Activated T-cell treated with anti-CD3 and anti-CD28 coated beads, Interleukin-2, amount 50 U/mL, for 72 hours (primary cell): Measurements from ENCODE around the gene RPL18A. TPM values are rescaled to one million over a fixed set of nuclear protein-coding genes. Genes with fewer than 3 reads are reported as not detected.

Experiments used
- ATAC-seq, 2 donors: fragments of 150-1000 bp; cut with Tn5 transposase; replicated peaks in 1 of 2; 2 replicates each; pipeline ENCODE4 v1.10.0; 2021; ENCODE audit warnings: moderate library complexity in 2 of 2, mild to moderate bottlenecking in 1 of 2
- DNase-seq, 2 donors: peaks; one replicate each; pipeline ENCODE4 v3.0.0; 2021 to 2022; ENCODE audit warnings: mixed read lengths in 1 of 2
- H3K27ac Mint-ChIP-seq: one replicate; pipeline ENCODE4 v1.8.0; 2022; ENCODE audit warnings: mild to moderate bottlenecking, moderate library complexity, mixed read lengths
- H3K27me3 Mint-ChIP-seq: one replicate; pipeline ENCODE4 v1.8.0; 2022; ENCODE audit warnings: low read depth, mixed read lengths
- H3K36me3 Mint-ChIP-seq, 2 donors: one replicate each; pipeline ENCODE4 v1.8.0; 2022; ENCODE audit warnings: mixed read lengths in 2 of 2, mild to moderate bottlenecking in 1 of 2; ENCODE audit not compliant: insufficient read depth in 2 of 2
- H3K4me1 Mint-ChIP-seq: one replicate; pipeline ENCODE4 v1.8.0; 2022; ENCODE audit warnings: low read depth, mixed read lengths
- H3K4me3 Mint-ChIP-seq, 2 donors: one replicate each; pipeline ENCODE4 v1.8.0; 2022; ENCODE audit warnings: mild to moderate bottlenecking in 2 of 2, mixed read lengths in 2 of 2, moderate library complexity in 2 of 2
- H3K9me3 Mint-ChIP-seq, 2 donors: one replicate each; pipeline ENCODE4 v1.8.0; 2022; ENCODE audit warnings: mixed read lengths in 2 of 2
- total RNA-seq, 2 donors: library from RNA; stranded (reverse); gene quantifications; one replicate each; pipeline ENCODE4 v1.2.3, GENCODE V29; 2022

The RPL18A gene
- total RNA-seq, result 1,000 to 10,000 TPM; 2,983 to 3,463 TPM

DNA sequence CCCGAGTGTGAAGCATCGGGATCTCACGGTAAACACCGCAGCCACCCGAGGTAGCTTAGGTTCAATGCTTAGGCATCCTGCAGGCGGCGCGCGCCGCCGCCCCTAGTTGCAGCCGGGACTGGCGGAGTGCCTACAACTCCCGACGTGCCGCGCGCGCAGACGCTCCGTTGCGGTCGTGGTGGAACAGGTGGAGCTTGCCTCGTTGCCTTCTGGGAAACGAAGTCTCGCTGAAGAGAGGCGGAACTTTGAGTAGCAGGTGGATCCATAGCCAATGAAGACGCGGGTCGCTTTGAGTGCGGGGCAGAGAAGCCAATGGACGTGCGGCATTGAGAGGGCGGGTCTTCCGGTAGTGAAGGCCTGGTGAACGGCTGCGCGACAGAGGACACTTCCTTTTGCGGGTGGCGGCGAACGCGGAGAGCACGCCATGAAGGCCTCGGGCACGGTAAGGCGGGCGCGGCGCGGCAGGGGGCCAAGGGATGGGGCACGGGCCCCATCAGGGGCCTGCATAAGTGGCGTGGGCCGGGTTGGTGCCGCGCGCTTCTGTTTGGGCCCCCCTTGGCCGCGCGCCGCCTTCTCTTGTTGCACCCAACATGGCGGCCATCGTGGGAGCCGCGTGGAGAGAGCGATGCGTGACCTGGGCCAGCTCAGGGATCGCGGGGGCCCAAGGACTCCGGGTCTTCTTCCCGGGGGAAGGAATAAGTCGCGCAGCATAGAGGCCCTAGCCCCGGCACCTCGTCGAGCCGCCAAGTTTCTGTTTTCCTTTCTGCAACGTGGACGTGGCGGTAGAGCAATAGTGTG, at the start of gene RPL18A:
TSS of gene RPL18A (plus strand) at position 378 of the 798 bp plus-strand sequence. CDS start at position 425, 47 bp downstream.
- peak within 1 kb of the TSS; percentile 94 for H3K27ac Mint-ChIP-seq
- no peaks in the 10 kb centered on the region for H3K9me3 Mint-ChIP-seq
- H3K36me3 Mint-ChIP-seq, result peaks cover 14 to 17% of the 10 kb centered on the region in 2 donors
- ATAC-seq (peak; percentile 94), DNase-seq (peak; percentile 97 to 99)
- peak within 1 kb of the TSS; percentile 86 to 91 for H3K4me3 Mint-ChIP-seq
- peaks cover 38% of the 10 kb centered on the region for H3K4me1 Mint-ChIP-seq
- H3K27me3 Mint-ChIP-seq, result no peaks in the 10 kb centered on the region

GRCh38 chr19:17811103-17811502, 48.6 kb upstream of the RPL18A start:
- no peak for ATAC-seq
- H3K27ac Mint-ChIP-seq, result no peak overlapping the region
- H3K4me1 Mint-ChIP-seq, result peaks cover 13% of the 10 kb centered on the region
- no peaks in the 10 kb centered on the region for H3K9me3 Mint-ChIP-seq
- DNase-seq, result no peak
- no peaks in the 10 kb centered on the region for H3K36me3 Mint-ChIP-seq
- no peaks in the 10 kb centered on the region for H3K27me3 Mint-ChIP-seq
- H3K4me3 Mint-ChIP-seq, result no peak overlapping the region

GRCh38 chr19:17811681-17812080, 48.0 kb upstream of the RPL18A start:
- no peak for ATAC-seq
- H3K4me3 Mint-ChIP-seq, result no peak overlapping the region

GRCh38 chr19:17812099-17812498, 47.6 kb upstream of the RPL18A start:
- Mint-ChIP-seq H3K4me1 (peaks cover 12% of the 10 kb centered on the region), H3K27ac (no peak overlapping the region), H3K36me3 (no peaks in the 10 kb centered on the region), H3K4me3 (no peak overlapping the region), H3K9me3 (no peaks in the 10 kb centered on the region), H3K27me3 (no peaks in the 10 kb centered on the region)
- ATAC-seq, result no peak
- no peak for DNase-seq

More at GRCh38 chr19:17811681-17812080, 48.0 kb upstream of the RPL18A start:
- H3K27me3 Mint-ChIP-seq, result no peaks in the 10 kb centered on the region
- no peak overlapping the region for H3K27ac Mint-ChIP-seq
- no peaks in the 10 kb centered on the region for H3K9me3 Mint-ChIP-seq
- H3K4me1 Mint-ChIP-seq, result peaks cover 13% of the 10 kb centered on the region
- DNase-seq, result no peak
- no peaks in the 10 kb centered on the region for H3K36me3 Mint-ChIP-seq

DNA sequence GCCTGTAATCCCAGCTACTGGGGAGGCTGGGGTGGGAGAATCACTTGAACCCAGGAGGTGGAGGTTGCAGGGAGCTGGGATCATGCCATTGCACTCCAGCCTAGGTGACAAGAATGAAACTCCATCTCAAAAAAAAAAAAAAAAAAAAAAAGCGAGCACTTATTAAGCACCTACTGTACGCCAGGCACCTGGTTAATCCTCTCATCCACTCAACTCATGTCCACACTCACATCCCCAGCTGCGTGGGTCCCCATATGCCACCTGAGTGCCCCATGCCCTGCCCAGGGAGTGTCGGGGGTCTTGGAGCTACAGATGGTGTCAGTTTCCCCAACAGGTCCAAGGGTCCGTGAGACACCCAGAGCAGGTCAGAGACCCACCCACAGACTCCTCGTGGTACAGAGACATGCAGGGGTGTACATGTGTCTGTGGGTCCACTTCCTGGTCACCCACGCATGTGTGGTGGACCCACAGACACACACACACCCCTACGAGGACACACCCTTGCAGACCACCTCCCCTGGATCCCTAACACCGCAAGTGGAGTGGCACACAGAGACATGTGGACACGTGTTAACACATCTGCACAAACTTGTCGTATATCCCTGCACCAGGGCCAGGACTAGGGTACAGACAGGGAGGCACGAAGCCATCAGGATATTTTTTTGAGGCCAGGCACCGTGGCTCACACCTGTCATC, 41.9 kb upstream of the RPL18A start:
- Mint-ChIP-seq H3K36me3 (no peaks in the 10 kb centered on the region), H3K4me3 (no peak overlapping the region), H3K9me3 (no peaks in the 10 kb centered on the region), H3K27ac (no peak overlapping the region), H3K4me1 (no peaks in the 10 kb centered on the region), H3K27me3 (no peaks in the 10 kb centered on the region)
- DNase-seq (no peak), ATAC-seq (peak in 1 of 2 donors; percentile 11)

GRCh38 chr19:17821190-17821589, 38.5 kb upstream of the RPL18A start, which contains the start of gene INSL3:
Gene INSL3 (minus strand): TSS chr19:17821519. CDS start chr19:17821506, 13 bp downstream.
- Mint-ChIP-seq H3K27ac (peak within 1 kb of the TSS; percentile 68), H3K4me3 (no peak within 1 kb of the TSS), H3K4me1 (no peaks in the 10 kb centered on the region), H3K36me3 (peaks cover 0 to 9% of the 10 kb centered on the region in 2 donors), H3K27me3 (no peaks in the 10 kb centered on the region), H3K9me3 (no peaks in the 10 kb centered on the region)
- DNase-seq, result no peak
- peak; percentile 9 to 14 for ATAC-seq

DNA sequence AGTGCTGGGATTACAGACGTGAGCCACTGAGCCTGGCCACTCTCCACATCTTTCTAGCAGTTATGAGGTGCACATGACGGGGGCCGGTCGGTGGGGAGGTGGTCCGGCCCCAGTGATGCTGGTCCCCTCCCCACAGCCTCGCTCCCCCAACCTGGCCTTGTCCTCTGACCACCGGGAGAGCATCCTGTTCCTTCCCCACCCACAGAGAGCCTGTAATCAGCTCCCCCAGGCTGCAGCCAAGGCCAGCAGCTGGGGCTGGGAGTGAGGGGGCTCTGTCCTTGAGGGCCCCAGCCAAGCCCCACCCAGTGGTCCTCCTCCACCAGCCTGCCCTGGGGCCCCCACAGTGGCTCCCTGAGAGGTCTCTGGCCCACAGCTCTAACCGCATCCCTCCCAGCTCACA, 35.4 kb upstream of the RPL18A start:
- peaks cover 7 to 23% of the 10 kb centered on the region in 2 donors for H3K36me3 Mint-ChIP-seq
- H3K27ac Mint-ChIP-seq, result peak overlapping the region; percentile 4
- no peaks in the 10 kb centered on the region for H3K27me3 Mint-ChIP-seq
- ATAC-seq (no peak), DNase-seq (no peak)
- H3K4me1 Mint-ChIP-seq, result no peaks in the 10 kb centered on the region
- H3K4me3 Mint-ChIP-seq, result no peak overlapping the region
- H3K9me3 Mint-ChIP-seq, result no peaks in the 10 kb centered on the region

DNA sequence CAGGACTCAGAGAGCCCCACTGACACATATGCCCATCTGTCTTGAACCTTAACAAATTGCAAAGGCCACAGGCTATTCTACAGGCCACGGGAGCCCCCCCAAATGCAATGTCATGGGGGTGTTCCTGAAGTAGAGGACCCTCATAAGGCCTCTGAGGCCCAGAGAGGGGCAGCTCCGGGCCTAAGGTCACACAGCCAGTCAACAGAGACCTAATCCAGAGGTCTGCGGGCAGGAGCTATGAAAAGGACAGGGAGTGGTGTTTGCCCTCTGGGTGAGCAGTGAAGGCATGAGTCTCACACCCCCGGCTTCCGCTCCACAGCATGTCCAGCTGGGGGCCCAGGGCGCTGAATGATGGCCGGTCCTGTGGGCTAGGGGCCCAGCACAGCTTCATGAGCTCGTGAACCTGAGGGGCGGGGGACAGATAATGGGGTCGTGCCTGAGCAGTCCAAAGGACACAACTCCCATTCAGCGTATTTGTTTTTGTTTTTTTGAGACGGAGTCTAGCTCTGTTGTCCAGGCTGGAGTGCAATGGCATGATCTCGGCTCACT, 33.1 kb upstream of the RPL18A start:
- Mint-ChIP-seq H3K9me3 (no peaks in the 10 kb centered on the region), H3K36me3 (peaks cover 12 to 34% of the 10 kb centered on the region in 2 donors), H3K27me3 (no peaks in the 10 kb centered on the region), H3K4me3 (no peak overlapping the region), H3K4me1 (peaks cover 5% of the 10 kb centered on the region), H3K27ac (no peak overlapping the region)
- ATAC-seq (no peak), DNase-seq (no peak)

- no peak overlapping the region for H3K27ac Mint-ChIP-seq
- no peaks in the 10 kb centered on the region for H3K9me3 Mint-ChIP-seq
Measured at GRCh38 chr19:17829855-17830566, 29.7 kb upstream of the RPL18A start.

DNA sequence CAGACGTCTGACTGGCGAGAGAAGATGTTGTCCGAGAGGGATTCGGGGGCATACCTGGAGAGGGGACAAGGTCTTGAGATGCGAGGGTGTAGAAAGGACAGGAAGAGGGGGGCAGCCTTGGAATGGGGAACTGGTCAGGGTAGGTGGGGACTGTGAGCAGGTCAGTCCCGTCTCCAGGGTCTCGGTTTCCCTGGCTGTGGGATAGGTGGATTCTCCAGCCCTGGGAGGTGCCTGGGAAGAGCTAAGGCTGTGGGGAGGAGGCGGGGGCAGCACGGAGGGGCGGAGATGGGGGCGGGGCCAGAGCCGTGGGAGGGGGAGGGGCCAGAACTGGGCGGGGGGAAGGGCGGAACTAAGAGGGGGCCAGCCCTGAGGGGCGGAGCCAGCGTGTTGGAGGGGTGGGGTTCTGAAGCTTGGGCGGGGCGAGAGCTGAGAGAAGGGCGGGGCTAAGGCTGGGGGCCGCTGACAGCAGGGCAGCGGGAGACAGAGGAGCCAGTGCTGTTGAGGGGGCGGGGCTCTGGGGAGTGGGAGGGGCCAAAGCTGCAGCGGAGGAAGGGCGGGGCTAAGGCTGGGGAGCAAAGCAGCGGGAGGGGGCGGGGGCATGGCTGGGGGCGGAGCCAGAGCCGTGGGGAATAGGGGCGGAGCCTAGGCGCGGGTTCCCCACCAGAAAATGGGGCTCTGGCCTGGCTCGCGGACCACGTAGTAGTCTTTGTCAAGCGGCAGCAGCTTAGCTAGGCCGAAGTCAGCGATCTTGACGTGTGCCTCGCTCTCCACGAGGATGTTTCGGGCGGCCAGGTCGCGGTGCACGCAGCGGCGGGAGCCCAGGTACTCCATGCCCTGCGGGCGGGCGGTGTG, 28.9 kb upstream of the RPL18A start:
- peaks cover 28 to 45% of the 10 kb centered on the region in 2 donors for H3K36me3 Mint-ChIP-seq
- DNase-seq, result peak; percentile 65 to 73
- H3K27me3 Mint-ChIP-seq, result no peaks in the 10 kb centered on the region
- H3K4me3 Mint-ChIP-seq, result no peak overlapping the region
- H3K9me3 Mint-ChIP-seq, result no peaks in the 10 kb centered on the region
- ATAC-seq, result peak; percentile 84 to 86
- H3K4me1 Mint-ChIP-seq, result peaks cover 14% of the 10 kb centered on the region
- no peak overlapping the region for H3K27ac Mint-ChIP-seq

More at GRCh38 chr19:17829855-17830566, 29.7 kb upstream of the RPL18A start:
- DNase-seq (no peak), ATAC-seq (no peak)
- Mint-ChIP-seq H3K4me3 (no peak overlapping the region), H3K27me3 (no peaks in the 10 kb centered on the region), H3K4me1 (peaks cover 6% of the 10 kb centered on the region), H3K36me3 (peaks cover 22 to 45% of the 10 kb centered on the region in 2 donors)

DNA sequence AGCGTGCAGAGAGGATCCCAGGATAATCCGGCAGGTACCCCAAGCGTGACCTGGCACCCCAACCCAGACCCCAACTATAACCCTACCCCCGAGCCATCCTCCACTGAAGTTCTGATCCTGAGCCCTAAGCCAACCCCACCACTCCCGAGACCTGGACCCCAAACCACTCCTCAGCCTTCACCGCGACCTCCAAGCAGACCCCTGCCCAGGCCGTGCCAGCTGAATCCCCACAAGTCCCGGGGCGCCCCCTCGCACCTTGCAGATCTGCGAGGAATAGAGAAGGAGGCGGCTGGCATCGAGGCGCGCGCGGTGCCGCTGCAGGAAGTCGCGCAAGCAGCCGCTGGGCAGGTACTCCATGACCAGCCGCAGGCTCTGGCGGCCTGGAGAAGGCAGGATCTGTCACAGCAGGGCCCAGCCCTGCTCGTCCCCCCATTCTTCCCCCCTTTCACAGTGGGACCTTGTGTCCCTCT, 28.3 kb upstream of the RPL18A start:
- Mint-ChIP-seq H3K27me3 (no peaks in the 10 kb centered on the region), H3K9me3 (no peaks in the 10 kb centered on the region), H3K4me1 (peaks cover 17% of the 10 kb centered on the region), H3K36me3 (peaks cover 32 to 50% of the 10 kb centered on the region in 2 donors), H3K27ac (no peak overlapping the region), H3K4me3 (no peak overlapping the region)
- ATAC-seq (no peak), DNase-seq (no peak)
